ENCODE data around the gene CTBP2. TPM values are rescaled to one million over a fixed set of nuclear protein-coding genes. Genes with fewer than 3 reads are reported as not detected.

The CTBP2 gene
- total and polyA plus RNA-seq, 10 of the 15 experiments (the other 5 are each of a cell fraction or from before 2014, with no cell fraction given): 0.02 to 0.72 (median 0.06) TPM; not detected in 2

- no peaks in the 10 kb centered on the region for H3K4me1 ChIP-seq (ENCODE audit: control insufficient read depth, insufficient read depth, low read length)
- 0% methylated on average over 3 of the region's 3 CpGs for WGBS (ENCODE audit: insufficient coverage, insufficient replicate concordance, low lambda C conversion rate, missing lambda C conversion rate)
- H3K36me3 ChIP-seq (ENCODE audit: control insufficient read depth in 2 of 2, insufficient read depth in 2 of 2, low read length in 1 of 2): no peaks in the 10 kb centered on the region
- in situ Hi-C loops (cut with MboI): no loop called here
- no peak overlapping the region for H2AFZ ChIP-seq (ENCODE audit: control insufficient read depth, low read depth, low read length)
- no peak overlapping the region for H3K4me2 ChIP-seq (ENCODE audit: control insufficient read depth, insufficient read depth)
- no peaks in the 10 kb centered on the region; a peak in 1 of 4 replicates for H3K27me3 ChIP-seq (replicated peaks in 1 of 2; ENCODE audit: control insufficient read depth in 2 of 2, insufficient read depth in 2 of 2, low read length in 1 of 2)
- no peak overlapping the region for H3K4me3 ChIP-seq
- SMC1A ChIA-PET (ENCODE audit: uncharacterized antibody, unreplicated experiment): no interaction called here
- CTCF ChIA-PET: no interaction called here
- POLR2A ChIA-PET: no interaction called here
- DNase-seq (ENCODE audit: low read depth, low spot score): no peak
- RAD21 ChIA-PET (ENCODE audit: unreplicated experiment): no interaction called here
- intact Hi-C loops (cut with micrococcal nuclease; ENCODE audit: unreplicated experiment): no loop called here
- no TSS peak for BruUV-seq (replicated peaks)
- no peak for FAIRE-seq
- no peak overlapping the region for H3K9ac ChIP-seq (ENCODE audit: control insufficient read depth, insufficient read depth, low read length)
- peaks cover 8% of the 10 kb centered on the region; the same call in 1 of the 2 replicates for H4K20me1 ChIP-seq (ENCODE audit: control insufficient read depth, insufficient read depth)
- no peak overlapping the region for H3K27ac ChIP-seq (ENCODE audit: control insufficient read depth, insufficient read depth)
- no peak for ATAC-seq
- TF ChIP-seq FOXK2 (IDR thresholded peaks at IDR 0.05) (no peak), EGR1 (IDR thresholded peaks at IDR 0.05; ENCODE audit: borderline replicate concordance in 1 of 2, low read depth in 2 of 2, low read length in 2 of 2) (no peak), BRCA1 (IDR thresholded peaks at IDR 0.05; ENCODE audit: low read depth, low read length) (no peak), PAX8 (IDR thresholded peaks at IDR 0.05) (no peak), HCFC1 (IDR thresholded peaks at IDR 0.05; ENCODE audit: low read length) (no peak), RFX5 (IDR thresholded peaks at IDR 0.05; ENCODE audit: low read depth, low read length) (no peak), NFYA (IDR thresholded peaks at IDR 0.05; ENCODE audit: borderline replicate concordance, low read depth, low read length) (no peak), SREBF1 (IDR thresholded peaks at IDR 0.05; ENCODE audit: low read length) (no peak), GATAD2B (conservative IDR thresholded peaks at IDR 0.05; ENCODE audit: low read depth) (no peak), ZBED1 (IDR thresholded peaks at IDR 0.05; ENCODE audit: borderline replicate concordance) (no peak), TCF7 (IDR thresholded peaks at IDR 0.05; ENCODE audit: borderline replicate concordance) (no peak), HDAC2 (IDR thresholded peaks at IDR 0.05) (no peak), ZNF207 (IDR thresholded peaks at IDR 0.05; ENCODE audit: borderline replicate concordance) (no peak), JUND (IDR thresholded peaks at IDR 0.05; ENCODE audit: low read depth, low read length) (no peak), NR2C1 (IDR thresholded peaks at IDR 0.05) (no peak), CEBPZ (IDR thresholded peaks at IDR 0.05; ENCODE audit: low read depth, low read length) (no peak), POLR2AphosphoS2 (IDR thresholded peaks at IDR 0.05; ENCODE audit: low read depth, low read length) (no peak)
- H3K79me2 ChIP-seq (ENCODE audit: control insufficient read depth, insufficient read depth, low read length): no peaks in the 10 kb centered on the region
- no peaks in the 10 kb centered on the region; the same call in 2 of the 3 replicates for H3K9me3 ChIP-seq (replicated peaks; ENCODE audit: control insufficient read depth, insufficient read depth, low read length)
These were observed 58.1 kb downstream of the CTBP2 start for GRCh38 chr10:125102246-125102645.

Data from GM12878 (cell line).